GM18867 (cell line): ENCODE results near the gene ZFP36L2.
"Not testable (repeated sequence)": the region's sequence is repeated elsewhere in the genome, so short reads cannot be mapped to it uniquely, and the experiment has no call there.

ENCODE experiments used
- ATAC-seq: cut with Tn5 transposase; IDR thresholded peaks from one replicate; pipeline ENCODE4 v1.9.1; 2021; ENCODE audit warnings: mild to moderate bottlenecking, moderate library complexity; ENCODE audit not compliant: unreplicated experiment

ZFP36L2 gene

DNA sequence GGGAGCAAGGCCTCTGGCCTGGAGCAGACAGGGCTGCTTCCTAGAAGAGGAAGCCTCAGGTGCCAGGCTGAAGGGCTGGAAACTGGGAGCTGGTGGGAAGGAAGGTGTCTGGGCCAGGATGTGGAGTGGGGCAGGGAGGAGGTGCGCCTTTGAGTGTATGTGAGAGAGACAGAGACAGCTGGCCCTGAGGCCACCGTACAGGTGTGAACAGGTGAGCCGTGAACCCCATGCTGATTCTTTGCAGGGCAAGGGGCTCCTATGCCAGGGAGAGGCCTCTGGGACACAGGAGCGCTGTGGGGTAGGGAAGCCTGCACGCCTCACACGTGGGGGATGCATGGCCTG lies 16.3 kb downstream of the ZFP36L2 start:
- no peak for ATAC-seq

DNA sequence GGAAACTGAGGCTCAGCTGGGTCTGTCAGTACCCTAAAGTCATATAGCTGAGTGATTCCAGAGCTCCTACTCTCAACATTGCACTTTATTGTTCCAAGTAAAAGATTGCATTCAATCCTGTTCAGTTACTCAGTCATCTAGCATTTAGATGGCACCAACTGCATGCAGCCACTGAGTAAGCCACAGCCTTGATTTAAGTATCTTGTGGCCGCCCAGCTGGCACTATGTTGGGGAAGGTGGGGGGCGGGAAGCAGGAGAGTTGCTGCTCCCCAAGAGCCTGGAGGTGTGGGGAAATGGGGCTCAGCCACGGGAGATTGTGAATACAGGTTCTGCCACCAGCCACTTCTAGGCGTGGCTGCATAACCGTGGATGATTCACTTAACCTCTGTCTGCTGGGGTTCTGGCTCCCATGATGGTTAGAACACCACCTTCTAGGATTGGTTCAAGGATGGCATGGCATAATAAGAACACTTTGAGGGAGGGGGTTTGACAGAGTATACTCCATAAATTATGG lies 17.1 kb downstream of the ZFP36L2 start:
- no peak for ATAC-seq

DNA sequence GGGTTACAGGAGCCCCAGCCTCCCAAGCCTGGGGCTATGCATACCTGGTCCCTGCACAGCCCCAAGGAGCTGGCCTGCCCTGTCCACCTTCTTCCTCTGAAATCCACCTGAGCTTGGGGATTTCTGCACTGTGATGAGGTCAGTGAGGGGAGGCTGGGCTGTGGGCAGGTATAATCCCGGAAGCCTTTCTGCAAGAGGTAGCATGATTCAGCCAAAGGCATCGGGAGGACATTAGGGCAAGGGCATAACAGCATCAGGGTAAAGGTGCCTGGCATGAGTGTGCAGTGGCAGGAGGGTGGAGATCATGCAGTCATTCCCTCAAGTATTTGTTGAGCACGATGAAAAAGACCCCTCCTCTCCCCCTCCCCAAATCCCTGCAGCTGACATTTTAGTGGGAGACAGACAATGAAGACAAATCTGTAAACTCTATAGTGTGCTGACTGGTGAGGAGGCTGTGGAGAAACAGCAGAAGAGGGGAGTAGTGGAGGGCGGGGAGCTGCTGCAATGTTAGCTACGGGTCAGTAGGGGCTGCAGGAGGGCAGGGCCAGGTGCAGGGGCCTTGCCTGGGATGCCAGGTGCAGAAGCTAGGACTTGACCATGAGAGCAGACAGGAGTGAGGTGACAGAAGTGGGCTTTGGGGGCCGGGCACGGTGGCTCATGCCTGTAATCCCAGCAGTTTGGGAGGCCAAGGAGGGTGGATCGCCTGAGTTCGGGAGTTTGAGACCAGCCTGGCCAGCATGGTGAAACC lies 18.7 kb downstream of the ZFP36L2 start:
- ATAC-seq = no peak

DNA sequence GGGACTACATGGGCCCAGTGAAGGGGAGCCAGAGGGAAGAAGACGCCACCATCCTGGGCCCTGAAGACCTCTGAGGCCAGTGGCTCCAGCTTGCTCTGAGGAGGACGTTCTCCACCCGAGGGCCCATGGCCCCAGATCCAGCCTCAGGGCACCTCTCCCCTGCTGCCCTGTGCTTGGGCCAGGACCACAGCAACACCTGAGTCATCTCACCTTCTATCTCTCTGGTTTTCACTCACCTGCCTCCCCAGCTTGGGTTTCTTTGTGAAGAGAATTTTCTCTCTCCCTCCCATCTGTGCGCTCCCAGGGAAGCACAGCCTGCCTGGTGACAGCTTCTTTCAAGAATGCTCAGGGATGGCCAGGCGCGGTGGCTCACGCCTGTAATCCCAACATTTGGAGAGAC lies 19.8 kb downstream of the ZFP36L2 start:
- ATAC-seq = no peak

DNA sequence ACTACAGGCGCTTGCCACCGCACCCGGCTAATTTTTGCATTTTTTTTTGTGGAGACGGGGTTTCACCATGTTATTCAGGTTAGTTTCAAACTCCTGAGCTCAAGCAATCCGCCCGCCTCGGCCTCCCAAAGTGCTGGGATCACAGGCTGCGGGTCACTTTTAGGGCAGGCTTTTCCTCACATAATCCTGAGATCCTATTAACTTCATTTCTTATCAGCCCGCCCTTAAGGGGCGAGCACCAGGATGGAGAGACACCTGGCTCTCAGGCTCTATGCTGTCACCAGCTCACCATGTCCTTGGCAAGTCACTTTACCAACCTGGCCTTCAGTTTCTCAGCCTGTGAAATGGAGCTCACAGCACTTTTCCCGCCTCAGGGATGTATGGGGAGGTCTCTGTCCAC lies 23.0 kb downstream of the ZFP36L2 start:
- ATAC-seq = no peak

DNA sequence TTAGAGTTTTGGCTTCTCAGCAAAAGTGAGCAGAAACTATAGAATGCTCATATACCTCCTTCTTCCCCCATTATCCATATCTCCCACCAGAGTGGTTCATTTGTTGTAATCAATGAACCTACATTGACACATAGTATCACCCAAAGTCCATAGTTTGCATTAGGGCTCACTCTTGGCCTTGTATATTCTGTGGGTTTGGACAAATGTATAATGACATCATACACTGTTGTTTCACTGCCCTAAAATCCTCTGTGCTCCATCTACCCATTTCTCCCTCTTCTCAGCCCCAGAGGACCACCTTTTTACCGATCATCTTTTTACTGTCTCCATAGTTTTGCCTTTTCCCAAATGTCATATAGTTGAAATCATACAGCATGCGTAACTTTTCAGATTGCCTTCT lies 24.1 kb downstream of the ZFP36L2 start:
- no peak for ATAC-seq

DNA sequence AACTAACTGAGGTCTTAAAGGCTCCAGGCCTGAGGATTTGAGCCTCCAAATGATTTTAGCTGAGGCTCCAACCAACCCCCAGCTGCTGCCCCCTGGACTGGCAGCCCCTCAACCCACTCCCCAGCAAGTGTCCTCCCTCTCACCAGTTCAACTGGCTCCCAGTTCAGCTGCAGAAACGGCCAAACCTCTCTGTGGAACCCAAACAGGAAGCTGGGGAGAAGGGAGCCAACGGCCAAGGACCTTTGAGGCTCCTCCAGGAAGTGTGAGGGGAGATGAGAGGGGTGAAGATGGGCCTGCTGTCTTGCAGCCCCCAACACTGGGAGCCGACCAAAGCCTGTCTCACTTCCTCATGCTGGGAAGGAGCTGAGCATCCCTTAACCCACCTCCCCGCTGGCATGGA lies 24.9 kb downstream of the ZFP36L2 start:
- no peak for ATAC-seq

DNA sequence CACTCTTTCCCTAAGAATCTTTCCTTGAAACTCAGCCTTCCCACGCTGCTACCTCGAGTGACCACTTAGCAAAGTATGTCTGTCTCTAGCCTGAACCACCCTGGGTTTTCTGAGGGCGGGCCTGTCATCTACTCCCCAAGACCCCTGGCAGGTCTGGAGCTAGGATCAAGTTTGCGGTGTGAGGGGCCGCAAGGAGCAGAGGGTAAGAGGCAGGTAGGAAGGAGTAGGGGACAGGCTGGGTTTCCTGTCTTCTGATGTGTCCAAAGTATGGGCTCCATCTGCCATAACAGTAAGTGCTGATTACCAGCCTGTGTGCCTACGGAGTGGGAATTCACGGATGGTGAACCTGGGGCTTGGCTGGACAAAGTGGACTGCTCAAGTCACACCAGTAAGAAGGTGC lies 25.4 kb downstream of the ZFP36L2 start:
- no peak for ATAC-seq

DNA sequence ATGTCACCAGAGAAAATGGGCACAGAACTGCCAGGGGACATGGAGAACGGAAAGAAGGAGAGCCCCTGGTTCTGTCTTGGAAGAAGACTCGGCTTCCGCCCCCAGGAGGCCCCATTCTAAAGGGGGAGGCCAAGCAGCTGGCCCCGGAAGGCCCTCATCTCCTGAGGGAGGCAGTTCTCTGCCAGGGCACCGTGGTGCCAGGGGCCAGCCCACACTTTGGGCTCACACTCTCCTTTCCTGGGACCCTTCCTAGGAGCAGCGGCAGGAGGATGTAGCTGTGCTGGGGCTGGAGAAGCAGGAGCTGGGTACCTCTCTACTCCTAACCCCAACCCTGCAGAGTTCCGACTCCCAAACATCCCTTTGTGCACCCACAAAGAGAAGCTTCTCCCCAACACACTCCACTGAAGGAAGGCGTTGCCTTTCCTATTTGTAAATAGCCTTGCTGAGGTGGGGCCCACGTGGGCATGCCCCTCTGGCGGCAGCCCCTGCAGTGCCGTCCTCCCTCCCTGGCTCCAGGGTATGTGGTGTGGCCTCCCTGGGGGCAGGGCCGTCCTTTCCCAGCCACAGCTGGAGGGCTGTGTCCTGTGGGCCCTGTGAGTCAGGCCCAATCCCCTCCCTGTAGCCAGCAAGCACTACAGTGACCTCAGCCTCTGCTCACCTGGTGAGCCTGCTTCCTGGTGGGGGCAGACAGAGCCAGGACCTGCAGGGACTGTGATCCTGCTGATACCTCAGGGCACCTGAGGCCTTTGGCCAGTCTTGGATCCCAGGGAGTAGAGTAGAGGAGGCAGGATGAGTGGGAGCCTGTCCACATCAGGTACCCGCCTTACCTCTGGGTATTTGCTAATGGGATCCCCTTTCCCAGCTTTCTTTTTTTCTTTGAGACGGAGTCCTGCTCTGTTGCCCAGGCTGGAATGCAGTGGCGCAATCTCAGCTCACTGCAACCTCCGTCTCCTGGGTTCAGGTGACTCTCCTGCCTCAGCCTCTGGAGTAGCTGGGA lies 26.6 kb downstream of the ZFP36L2 start:
- ATAC-seq = no peak

DNA sequence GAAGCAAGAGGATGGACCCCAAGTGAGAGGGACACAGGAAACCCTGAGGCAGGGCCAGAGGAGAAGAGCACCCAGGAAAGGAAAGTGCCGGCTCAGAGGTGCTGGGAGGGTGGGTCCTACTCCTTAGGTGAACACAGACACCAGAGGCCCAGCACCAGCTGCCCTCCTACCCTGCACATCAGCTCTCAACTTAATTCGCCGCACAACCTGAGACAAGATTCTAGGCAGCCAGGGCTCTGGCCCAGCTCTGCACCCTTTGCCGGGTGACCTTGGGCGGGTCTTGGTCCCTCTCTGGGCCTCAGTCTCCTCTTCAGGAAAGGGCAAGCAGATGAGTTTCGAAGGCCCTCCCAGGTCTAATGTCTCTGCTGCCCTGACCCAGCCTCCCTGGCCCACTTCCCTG lies 28.1 kb downstream of the ZFP36L2 start:
- no peak for ATAC-seq

DNA sequence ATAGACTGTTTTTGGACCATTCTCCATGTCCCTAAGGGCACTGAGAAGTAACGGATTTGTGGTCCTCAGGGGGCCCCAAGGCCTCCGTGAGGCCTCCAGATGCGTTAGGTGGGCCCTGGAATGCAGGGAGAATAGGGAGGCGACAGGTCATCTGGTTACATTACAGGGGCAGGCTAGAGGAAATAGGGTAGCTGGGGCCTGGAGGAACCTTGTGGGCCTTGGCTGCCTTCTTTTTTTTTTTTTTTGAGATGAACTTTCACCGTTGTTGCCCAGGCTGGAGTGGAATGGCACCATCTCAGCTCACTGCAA lies 28.9 kb downstream of the ZFP36L2 start:
- no peak for ATAC-seq

DNA sequence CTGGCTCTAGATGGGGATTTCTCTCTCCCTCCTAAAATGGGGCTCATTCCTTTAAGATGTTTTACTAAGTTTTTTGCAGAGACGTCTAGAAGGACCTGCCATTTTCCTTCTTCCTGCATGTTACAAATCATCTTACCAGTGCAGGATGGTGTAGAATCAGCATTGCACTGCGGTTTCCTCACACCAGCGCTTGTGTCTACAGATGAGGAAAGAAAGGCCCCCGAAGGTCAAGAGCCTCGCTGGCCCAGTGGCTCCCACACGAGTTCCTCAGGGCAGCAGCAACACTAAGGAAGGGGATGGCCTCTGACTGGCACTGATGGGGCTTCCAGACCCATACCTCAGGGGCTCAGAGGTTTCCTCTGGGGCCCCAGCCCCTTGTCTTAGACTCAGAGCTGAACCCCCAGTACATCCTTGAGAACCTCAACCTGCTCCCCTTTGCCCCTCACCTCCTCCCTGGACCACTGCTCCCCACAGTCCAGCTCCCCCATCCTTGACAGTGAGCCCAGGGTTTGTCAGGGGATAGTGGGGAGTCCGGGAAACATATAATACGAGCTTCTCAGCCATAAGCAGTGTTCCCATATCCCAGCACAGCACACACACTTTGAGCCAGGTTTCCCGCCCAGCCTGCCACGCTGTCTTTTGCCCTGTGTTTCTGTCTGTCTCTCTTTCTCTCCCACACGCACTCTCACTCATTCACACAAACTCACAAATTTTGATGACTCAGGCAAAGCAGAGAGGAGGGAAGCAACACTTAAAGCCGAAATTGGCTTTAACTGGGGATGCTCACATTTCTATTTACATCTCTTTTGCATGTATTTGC lies 29.4 kb downstream of the ZFP36L2 start:
- no peak for ATAC-seq

DNA sequence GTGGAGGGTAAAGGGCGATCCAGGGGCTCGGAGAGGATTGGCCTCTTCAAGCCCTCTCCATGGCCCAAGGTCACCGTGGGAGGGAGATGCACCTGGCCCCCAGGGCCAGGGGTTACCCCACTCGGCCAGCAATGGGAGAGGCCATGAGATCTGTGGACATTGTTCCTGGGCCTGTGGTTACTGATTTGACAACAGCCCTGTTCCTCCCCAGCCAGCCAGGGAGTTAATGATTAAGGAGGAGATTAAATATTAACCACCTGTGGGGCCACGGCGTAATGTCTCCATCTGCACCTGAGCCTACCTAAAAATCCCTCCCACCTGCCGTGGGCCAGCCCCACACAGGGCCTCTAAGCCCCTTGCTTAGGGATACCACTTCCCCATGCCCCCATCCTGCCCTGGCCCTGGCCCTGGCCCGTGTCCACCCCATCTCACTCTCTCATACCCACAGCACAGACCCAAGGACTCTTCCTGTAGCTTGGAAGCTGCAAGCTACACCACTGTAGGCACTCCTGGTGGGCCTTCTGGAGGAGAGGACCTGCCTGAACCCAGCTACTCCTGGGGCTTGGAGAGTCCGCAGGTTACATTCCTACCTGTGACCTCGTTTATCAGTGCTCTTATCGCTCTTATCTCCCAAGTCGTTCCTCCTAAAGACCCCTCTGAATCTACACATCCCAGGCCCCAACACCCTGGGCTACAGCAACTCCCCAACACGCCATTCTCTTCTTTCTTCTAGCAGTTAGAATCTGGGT lies 32.1 kb downstream of the ZFP36L2 start:
- no peak for ATAC-seq

DNA sequence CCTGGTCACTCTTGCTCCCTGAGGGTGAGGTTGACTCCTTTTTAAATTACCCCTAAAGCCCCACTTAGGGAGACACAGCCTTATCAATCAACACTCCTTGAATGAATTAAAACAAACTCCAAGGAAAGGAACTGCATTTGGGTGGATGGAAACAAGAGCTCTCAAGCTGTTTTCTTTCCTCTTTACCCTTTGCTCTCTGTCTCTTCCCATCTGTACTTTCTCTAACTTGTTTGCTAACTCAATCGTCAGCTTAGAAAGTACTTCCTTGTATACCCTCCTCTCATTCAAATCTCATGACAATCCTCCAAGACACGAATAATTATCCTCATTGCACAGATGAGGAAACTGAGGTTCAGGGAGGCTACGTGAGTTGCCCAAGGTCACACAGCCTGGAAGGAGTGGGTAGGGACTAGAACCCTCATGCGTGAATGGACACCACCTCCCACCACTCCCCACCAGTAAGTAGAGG lies 32.7 kb downstream of the ZFP36L2 start:
- ATAC-seq = no peak

DNA sequence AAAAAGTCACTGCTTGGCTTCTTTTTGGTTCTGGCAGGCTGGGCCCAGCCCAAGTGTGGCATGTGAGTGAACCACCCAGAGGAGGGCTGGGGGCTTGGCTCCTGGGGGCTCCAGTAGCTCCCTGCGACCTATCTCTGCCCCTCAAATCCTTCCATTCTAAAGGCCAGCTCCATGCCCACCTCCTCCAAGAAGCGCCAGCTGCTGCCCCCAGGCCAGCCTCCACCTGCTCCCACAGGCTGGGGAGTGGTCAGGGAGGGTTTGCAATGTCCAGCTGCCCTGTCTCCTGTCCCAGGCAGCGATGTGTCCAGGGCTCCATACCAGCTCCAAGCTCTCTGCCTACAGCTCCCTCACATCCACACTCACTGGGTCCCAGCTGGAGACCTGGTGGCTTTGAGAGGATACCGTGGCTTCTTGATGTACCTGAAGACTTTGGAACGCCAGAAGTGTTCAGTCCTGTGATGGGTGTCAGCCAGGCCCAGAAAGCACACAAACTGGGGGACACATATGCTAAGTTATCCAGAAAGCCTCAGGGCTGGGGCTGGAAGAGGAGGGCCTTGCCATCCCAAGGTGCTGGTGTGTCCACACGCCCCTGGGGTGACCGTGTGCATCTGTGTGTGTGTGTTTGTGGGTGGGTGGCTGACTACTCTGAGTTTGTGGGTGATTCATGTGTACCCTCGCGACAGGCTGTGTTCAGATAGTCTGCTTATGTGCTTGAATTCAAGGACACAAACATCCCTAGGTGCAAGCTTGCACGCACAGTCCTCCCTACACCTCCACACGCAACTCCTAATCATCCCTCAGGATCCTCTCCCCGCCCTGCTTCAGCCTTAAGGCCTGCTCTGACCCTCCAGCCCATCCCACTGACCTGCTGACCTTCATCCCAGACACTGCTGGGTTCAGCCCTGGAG lies 33.4 kb downstream of the ZFP36L2 start:
- ATAC-seq = no peak

DNA sequence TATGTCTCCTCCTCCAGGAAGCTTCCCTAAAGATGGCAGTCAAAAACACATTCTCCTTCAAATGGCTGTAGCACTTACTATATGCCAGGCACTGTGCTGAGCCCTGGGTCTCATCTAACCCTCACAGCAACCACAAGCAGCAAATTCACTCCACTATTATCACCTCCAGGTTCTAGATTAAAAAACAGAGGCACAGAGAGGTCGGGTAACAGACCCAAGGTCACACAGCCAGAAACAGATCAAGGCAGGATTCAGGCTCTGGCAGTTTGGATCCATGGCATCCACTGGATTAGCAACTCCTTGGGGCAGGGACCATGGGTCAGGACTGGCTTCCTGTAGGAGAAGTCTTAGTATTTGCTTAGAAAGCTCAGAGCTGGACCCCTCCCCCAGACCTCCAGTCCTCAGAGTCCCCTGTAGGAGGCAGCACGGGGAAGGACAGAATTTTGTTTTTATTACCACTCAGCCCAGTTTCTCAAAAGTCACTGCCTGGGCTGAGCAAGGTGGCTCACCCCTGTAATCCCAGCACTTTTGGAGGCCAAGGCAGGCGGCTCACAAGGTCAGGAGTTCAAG lies 34.4 kb downstream of the ZFP36L2 start:
- no peak for ATAC-seq

DNA sequence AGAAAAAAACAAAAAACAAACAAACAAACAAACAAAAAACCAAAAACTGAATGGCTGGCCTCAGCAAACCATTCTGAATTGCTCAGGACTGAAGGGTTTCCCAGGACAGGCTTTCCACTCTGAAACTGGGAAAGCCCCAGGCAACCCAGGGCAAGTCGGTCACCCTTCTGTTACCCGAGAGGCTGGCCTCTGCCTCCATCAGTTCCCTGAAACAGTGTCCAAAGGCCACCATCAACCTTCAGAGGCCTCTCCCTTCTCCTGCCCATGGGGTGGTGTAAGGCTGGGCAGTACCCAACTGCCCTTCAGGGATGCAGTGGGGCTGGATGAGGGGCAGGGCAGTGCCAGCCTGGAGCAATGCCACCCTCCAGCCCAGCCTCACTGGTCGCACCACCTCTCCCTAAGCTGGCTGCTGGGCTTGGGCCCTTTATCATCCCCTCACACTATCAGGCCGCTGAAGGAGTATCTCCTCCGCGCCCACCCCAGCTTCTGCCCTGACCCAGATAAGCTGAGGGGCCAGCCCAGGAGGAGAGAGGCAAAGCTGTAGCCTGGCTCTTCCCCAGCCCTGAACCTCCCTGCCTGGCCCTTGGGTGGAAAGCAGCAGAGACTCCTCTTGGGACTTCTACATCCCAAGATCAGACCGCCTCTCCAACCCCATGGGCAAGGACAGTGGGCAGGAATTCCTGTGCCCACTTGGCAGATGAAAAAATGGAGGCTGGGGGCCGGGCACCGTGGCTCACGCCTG lies 35.9 kb downstream of the ZFP36L2 start:
- ATAC-seq = no peak

DNA sequence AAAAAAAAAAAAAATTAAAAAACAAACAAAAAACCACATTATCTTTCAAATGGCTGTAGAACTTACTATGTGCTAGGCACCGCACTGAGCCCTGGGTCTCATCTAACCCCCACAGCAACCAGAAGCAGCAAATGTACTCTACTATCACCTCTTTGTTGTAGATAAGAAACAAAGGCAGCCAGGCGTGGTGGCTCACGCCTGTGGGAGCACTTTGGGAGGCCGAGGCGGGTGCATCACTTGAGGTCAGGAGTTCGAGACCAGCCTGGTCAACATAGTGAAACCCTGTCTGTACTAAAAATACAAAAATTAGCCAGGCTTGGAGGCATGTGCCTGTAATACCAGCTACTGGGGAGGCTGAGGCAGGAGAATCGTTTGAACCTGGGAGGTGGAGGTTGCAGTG lies 36.5 kb downstream of the ZFP36L2 start:
- ATAC-seq = not testable (repeated sequence)
